IPS-NIHi11 (cell line): ENCODE measurements around the gene NR3C1.
A peak's percentile ranks its signal among the peaks of the same experiment; 100 is the strongest.

Experiments
- DNase-seq: peaks from one replicate; pipeline ENCODE4 v3.0.0; 2012; ENCODE audit warnings: mixed read lengths, low spot score

Gene NR3C1

GRCh38 chr5:143261748-143262392 is 141.6 kb downstream of the NR3C1 start:
- no peak for DNase-seq

- DNase-seq = no peak
These were observed 144.3 kb downstream of the NR3C1 start for GRCh38 chr5:143259254-143259605.

- no peak for DNase-seq
These were observed 144.8 kb downstream of the NR3C1 start for GRCh38 chr5:143258559-143259253.

- no peak for DNase-seq
These were observed 148.7 kb downstream of the NR3C1 start for GRCh38 chr5:143254819-143255218.

GRCh38 chr5:143251946-143252345 is 151.5 kb downstream of the NR3C1 start:
- no peak for DNase-seq

GRCh38 chr5:143251190-143251589 is 152.3 kb downstream of the NR3C1 start:
- DNase-seq = no peak

GRCh38 chr5:143249851-143250250 is 153.6 kb downstream of the NR3C1 start:
- no peak for DNase-seq

- DNase-seq = no peak
These were observed 154.5 kb downstream of the NR3C1 start for GRCh38 chr5:143248822-143249579.

- no peak for DNase-seq
These were observed 155.1 kb downstream of the NR3C1 start for GRCh38 chr5:143248391-143248790.

- no peak for DNase-seq
These were observed 156.2 kb downstream of the NR3C1 start for GRCh38 chr5:143247134-143247815.

GRCh38 chr5:143245929-143246561 is 157.4 kb downstream of the NR3C1 start:
- DNase-seq = peak; percentile 37

GRCh38 chr5:143244990-143245389 is 158.5 kb downstream of the NR3C1 start:
- no peak for DNase-seq

GRCh38 chr5:143244000-143244736 is 159.3 kb downstream of the NR3C1 start:
- DNase-seq = peak; percentile 43

GRCh38 chr5:143243103-143243502 is 160.4 kb downstream of the NR3C1 start:
- DNase-seq = no peak

- DNase-seq = no peak
These were observed 161.6 kb downstream of the NR3C1 start for GRCh38 chr5:143241892-143242291.

GRCh38 chr5:143239882-143240518 is 163.5 kb downstream of the NR3C1 start:
- DNase-seq = no peak

- no peak for DNase-seq
These were observed 164.9 kb downstream of the NR3C1 start for GRCh38 chr5:143238620-143239019.

- no peak for DNase-seq
These were observed 165.8 kb downstream of the NR3C1 start for GRCh38 chr5:143237664-143238063.

GRCh38 chr5:143236682-143237081 is 166.8 kb downstream of the NR3C1 start:
- DNase-seq = no peak

- no peak for DNase-seq
These were observed 168.1 kb downstream of the NR3C1 start for GRCh38 chr5:143235423-143235822.
